Smooth muscle cell (in vitro differentiated cells): ENCODE measurements around the gene NPPC. TPM values are rescaled to one million over a fixed set of nuclear protein-coding genes. Genes with fewer than 3 reads are reported as not detected.

Experiments used
- DNase-seq: peaks from one replicate; lab custom pipeline; 2025; ENCODE audit not compliant: unreplicated experiment; lab: John Stamatoyannopoulos, UW
- H2AFZ ChIP-seq: fragments of 200-600 bp; sonication (generic); 2 replicates; pipeline ENCODE4 v1.6.0; 2016; ENCODE audit warnings: antibody characterized with exemption, low read depth, mild to moderate bottlenecking
- H3F3A ChIP-seq: fragments of 200-600 bp; sonication (generic); 2 replicates; pipeline ENCODE4 v1.6.0; 2017; ENCODE audit warnings: antibody characterized with exemption, low read depth
- H3K27ac ChIP-seq: fragments of 200-600 bp; sonication (generic); 2 replicates; pipeline ENCODE4 v1.5.1; 2016; ENCODE audit warnings: low read depth, mild to moderate bottlenecking
- H3K27me3 ChIP-seq: fragments of 200-600 bp; sonication (generic); 2 replicates; pipeline ENCODE4 v1.6.1; 2016; ENCODE audit warnings: low read depth, mild to moderate bottlenecking
- H3K36me3 ChIP-seq: fragments of 200-600 bp; sonication (generic); 2 replicates; pipeline ENCODE4 v1.5.1; 2016; ENCODE audit warnings: low read depth
- H3K4me1 ChIP-seq: fragments of 200-600 bp; sonication (generic); 2 replicates; pipeline ENCODE4 v1.5.1; 2016; ENCODE audit warnings: low read depth
- H3K4me2 ChIP-seq: fragments of 200-600 bp; sonication (generic); 2 replicates; pipeline ENCODE4 v1.6.0; 2016; ENCODE audit warnings: mild to moderate bottlenecking
- H3K4me3 ChIP-seq: fragments of 200-600 bp; sonication (generic); 2 replicates; pipeline ENCODE4 v1.5.1; 2016; ENCODE audit warnings: mild to moderate bottlenecking
- H3K79me2 ChIP-seq: fragments of 200-600 bp; sonication (generic); 2 replicates; pipeline ENCODE4 v1.6.0; 2016; ENCODE audit warnings: low read depth, mild to moderate bottlenecking
- H3K9ac ChIP-seq: fragments of 200-600 bp; sonication (generic); 2 replicates; pipeline ENCODE4 v1.6.0; 2016; ENCODE audit warnings: low read depth
- H3K9me3 ChIP-seq: fragments of 200-600 bp; sonication (generic); replicated peaks from 2 replicates; pipeline ENCODE4 v1.5.1; 2016; ENCODE audit warnings: low read depth
- H4K20me1 ChIP-seq: fragments of 200-600 bp; sonication (generic); 2 replicates; pipeline ENCODE4 v1.6.0; 2016; ENCODE audit warnings: low read depth
- WGBS: methylation state at CpG from one replicate; pipeline ENCODE4 v1.1.7; 2016; ENCODE audit warnings: low lambda C conversion rate; 5-methylcytosine and 5-hydroxymethylcytosine counted together
- polyA plus RNA-seq: library from polyadenylated mRNA; unstranded; fragments of >200 nt; fragmentation: Nextera tagmentation; extraction: Ambion mirVana; gene quantifications from 2 replicates; pipeline ENCODE4 v1.2.1, GENCODE V29; 2016
- total RNA-seq: library from RNA; depleted of rRNA; stranded (reverse); fragments of >200 nt; gene quantifications from 2 replicates; pipeline ENCODE4 v1.2.3, GENCODE V29; 2014
- TF ChIP-seq, protein P1 (sequence below): fragments of 200-600 bp; sonication (generic); IDR thresholded peaks from 2 replicates; pipeline ENCODE4 v1.5.1; 2017; ENCODE audit warnings: borderline replicate concordance, mild to moderate bottlenecking, antibody characterized with exemption; ENCODE audit not compliant: insufficient read depth, poor library complexity, severe bottlenecking

NPPC gene
- total and polyA plus RNA-seq, 2 experiments from 2014 or later, result 0.21 TPM; not detected in 1

- H2AFZ ChIP-seq, result no peak overlapping the region
- H3K9me3 ChIP-seq, result no peaks in the 10 kb centered on the region
- no peaks in the 10 kb centered on the region for H3F3A ChIP-seq
- TF ChIP-seq, protein P1, sequence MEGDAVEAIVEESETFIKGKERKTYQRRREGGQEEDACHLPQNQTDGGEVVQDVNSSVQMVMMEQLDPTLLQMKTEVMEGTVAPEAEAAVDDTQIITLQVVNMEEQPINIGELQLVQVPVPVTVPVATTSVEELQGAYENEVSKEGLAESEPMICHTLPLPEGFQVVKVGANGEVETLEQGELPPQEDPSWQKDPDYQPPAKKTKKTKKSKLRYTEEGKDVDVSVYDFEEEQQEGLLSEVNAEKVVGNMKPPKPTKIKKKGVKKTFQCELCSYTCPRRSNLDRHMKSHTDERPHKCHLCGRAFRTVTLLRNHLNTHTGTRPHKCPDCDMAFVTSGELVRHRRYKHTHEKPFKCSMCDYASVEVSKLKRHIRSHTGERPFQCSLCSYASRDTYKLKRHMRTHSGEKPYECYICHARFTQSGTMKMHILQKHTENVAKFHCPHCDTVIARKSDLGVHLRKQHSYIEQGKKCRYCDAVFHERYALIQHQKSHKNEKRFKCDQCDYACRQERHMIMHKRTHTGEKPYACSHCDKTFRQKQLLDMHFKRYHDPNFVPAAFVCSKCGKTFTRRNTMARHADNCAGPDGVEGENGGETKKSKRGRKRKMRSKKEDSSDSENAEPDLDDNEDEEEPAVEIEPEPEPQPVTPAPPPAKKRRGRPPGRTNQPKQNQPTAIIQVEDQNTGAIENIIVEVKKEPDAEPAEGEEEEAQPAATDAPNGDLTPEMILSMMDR, result no peak
- H3K4me3 ChIP-seq, result no peak overlapping the region
- DNase-seq, result no peak
- H3K36me3 ChIP-seq, result no peaks in the 10 kb centered on the region
- 96% methylated on average over 20 of the region's 21 CpGs for WGBS
- H3K27ac ChIP-seq, result no peak overlapping the region
- H4K20me1 ChIP-seq, result no peaks in the 10 kb centered on the region
- no peaks in the 10 kb centered on the region for H3K4me1 ChIP-seq
- no peaks in the 10 kb centered on the region for H3K79me2 ChIP-seq
- no peak overlapping the region for H3K4me2 ChIP-seq
- H3K27me3 ChIP-seq, result peaks cover 30% of the 10 kb centered on the region
- no peak overlapping the region for H3K9ac ChIP-seq
Measured at GRCh38 chr2:231918501-231919330, 7.5 kb downstream of the NPPC start.

DNA sequence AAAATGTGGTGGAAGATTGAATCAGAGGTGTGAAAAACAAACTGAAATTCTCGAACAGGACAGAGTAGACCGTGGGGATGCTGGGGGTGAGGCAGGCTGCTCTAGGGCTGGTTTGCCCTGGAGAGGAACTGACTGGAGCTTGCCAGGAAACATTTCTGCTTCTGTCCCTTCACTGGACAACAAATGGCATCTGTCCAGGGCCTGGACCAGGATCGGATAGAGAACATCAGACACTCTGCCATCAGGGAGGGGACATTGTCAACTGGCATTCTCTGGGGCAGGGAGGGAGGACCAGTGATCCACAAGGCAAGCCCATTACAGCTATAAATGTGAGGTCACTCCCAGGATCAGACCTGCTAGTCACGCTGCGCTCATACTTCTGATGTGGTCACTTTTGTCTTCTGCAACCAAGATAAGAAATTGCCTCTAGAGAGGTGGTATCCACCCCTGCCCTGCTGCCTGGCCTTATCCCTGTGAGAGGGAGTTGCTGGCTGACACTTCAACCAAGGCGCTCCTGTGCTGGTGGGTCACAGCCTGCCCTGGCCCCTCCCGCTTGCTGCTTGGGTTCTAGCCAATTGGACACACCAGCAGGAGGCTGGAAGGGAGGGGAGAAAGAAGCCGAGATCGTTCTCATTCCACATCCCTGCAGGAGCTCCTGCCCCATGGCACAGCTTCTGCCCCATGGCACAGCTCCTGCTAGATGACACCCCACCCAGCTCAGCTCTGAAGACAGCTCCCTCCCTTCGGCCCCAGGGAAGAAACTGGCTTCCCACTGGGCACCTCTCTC is 8.7 kb downstream of the NPPC start:
- no peak overlapping the region for H3K9ac ChIP-seq
- H3F3A ChIP-seq, result no peaks in the 10 kb centered on the region
- no peak overlapping the region for H3K4me2 ChIP-seq
- H3K36me3 ChIP-seq, result no peaks in the 10 kb centered on the region
- no peak overlapping the region for H3K4me3 ChIP-seq
- no peaks in the 10 kb centered on the region for H4K20me1 ChIP-seq
- no peak overlapping the region for H3K27ac ChIP-seq
- WGBS, result 72% methylated on average over 10 of the region's 10 CpGs
- H2AFZ ChIP-seq, result no peak overlapping the region
- H3K27me3 ChIP-seq, result peaks cover 17% of the 10 kb centered on the region
- H3K79me2 ChIP-seq, result no peaks in the 10 kb centered on the region
- H3K4me1 ChIP-seq, result no peaks in the 10 kb centered on the region
- H3K9me3 ChIP-seq, result no peaks in the 10 kb centered on the region
- TF ChIP-seq, protein P1, result no peak
- DNase-seq, result no peak

- WGBS, result 95% methylated on average over 14 of the region's 14 CpGs
- no peaks in the 10 kb centered on the region for H3K79me2 ChIP-seq
- no peak overlapping the region for H3K4me2 ChIP-seq
- H3F3A ChIP-seq, result no peaks in the 10 kb centered on the region
- TF ChIP-seq, protein P1, result no peak
- H3K4me3 ChIP-seq, result no peak overlapping the region
- no peak for DNase-seq
- H3K27ac ChIP-seq, result no peak overlapping the region
- no peaks in the 10 kb centered on the region for H4K20me1 ChIP-seq
- no peaks in the 10 kb centered on the region for H3K36me3 ChIP-seq
- no peak overlapping the region for H2AFZ ChIP-seq
- peaks cover 4% of the 10 kb centered on the region for H3K27me3 ChIP-seq
- no peak overlapping the region for H3K9ac ChIP-seq
- H3K9me3 ChIP-seq, result no peaks in the 10 kb centered on the region
- H3K4me1 ChIP-seq, result no peaks in the 10 kb centered on the region
Measured at GRCh38 chr2:231914077-231914690, 12.0 kb downstream of the NPPC start.
